WTC11 (cell line): ENCODE measurements around the gene PICALM. TPM values are rescaled to one million over a fixed set of nuclear protein-coding genes. Genes with fewer than 3 reads are reported as not detected.

Source experiments
- ATAC-seq: fragments of 200-7000 bp; cut with Tn5 transposase; 2 replicates; pipeline ENCODE4 v1.10.0; 2021; ENCODE audit warnings: mild to moderate bottlenecking, moderate library complexity
- CTCF ChIA-PET: fragments of 300-600 bp; sonication (Branson Sonifier 250); formaldehyde crosslinking; loops from one replicate; lab custom pipeline; 2021; ENCODE audit warnings: antibody characterized with exemption; lab: Charles Lee
- POLR2A ChIA-PET: fragments of 350-600 bp; sonication (Branson Sonifier 250); formaldehyde crosslinking; loops from one replicate; lab custom pipeline; 2021; ENCODE audit warnings: antibody characterized with exemption; lab: Charles Lee
- DNase-seq: peaks from one replicate; pipeline ENCODE4 v3.0.0; 2021; ENCODE audit warnings: low spot score
- H3K27ac Mint-ChIP-seq: 2 replicates; pipeline ENCODE4 v1.8.0; 2021; ENCODE audit warnings: mixed read lengths
- H3K27me3 Mint-ChIP-seq: 2 replicates; pipeline ENCODE4 v1.8.0; 2021; ENCODE audit warnings: low read depth, mild to moderate bottlenecking, moderate library complexity, mixed read lengths
- H3K36me3 Mint-ChIP-seq: 2 replicates; pipeline ENCODE4 v1.8.0; 2021; ENCODE audit warnings: mixed read lengths
- H3K4me1 Mint-ChIP-seq: 2 replicates; pipeline ENCODE4 v1.8.0; 2022; ENCODE audit warnings: mixed read lengths
- H3K4me3 Mint-ChIP-seq: 2 replicates; pipeline ENCODE4 v1.8.0; 2021; ENCODE audit warnings: mild to moderate bottlenecking, moderate library complexity, mixed read lengths
- H3K9me3 Mint-ChIP-seq: 2 replicates; pipeline ENCODE4 v1.8.0; 2021; ENCODE audit warnings: mixed read lengths
- ATF1 ChIP-seq: sonication (generic); formaldehyde crosslinking; IDR thresholded peaks from 2 replicates; pipeline ENCODE4 v1.8.1; 2023; ENCODE audit warnings: mild to moderate bottlenecking, moderate library complexity, missing genetic modification reagents
- HMGA2 ChIP-seq: fragments of 250-450 bp; sonication (Bioruptor Pico); IDR thresholded peaks from 2 replicates; pipeline ENCODE4 v1.4.0; 2021; ENCODE audit warnings: mild to moderate bottlenecking, moderate library complexity
- JAZF1 ChIP-seq: fragments of 250-450 bp; sonication (Bioruptor Pico); IDR thresholded peaks from 2 replicates; pipeline ENCODE4 v1.9.0; 2021; ENCODE audit warnings: moderate library complexity, mild to moderate bottlenecking, inconsistent platforms
- NFATC4 ChIP-seq: fragments of 250-450 bp; sonication (Bioruptor Pico); IDR thresholded peaks from 2 replicates; pipeline ENCODE4 v1.9.0; 2021; ENCODE audit warnings: mild to moderate bottlenecking
- OVOL2 ChIP-seq: fragments of 250-450 bp; sonication (Bioruptor Pico); IDR thresholded peaks from 2 replicates; pipeline ENCODE4 v1.9.0; 2021; ENCODE audit warnings: mild to moderate bottlenecking, borderline replicate concordance
- SOX15 ChIP-seq: fragments of 250-450 bp; sonication (Bioruptor Pico); IDR thresholded peaks from 2 replicates; pipeline ENCODE4 v1.9.0; 2021; ENCODE audit warnings: mild to moderate bottlenecking
- TEAD4 ChIP-seq: sonication (generic); formaldehyde crosslinking; IDR thresholded peaks from 2 replicates; pipeline ENCODE4 v1.8.0; 2022; ENCODE audit warnings: mild to moderate bottlenecking, missing genetic modification reagents
- ZBTB21 ChIP-seq: sonication (generic); formaldehyde crosslinking; IDR thresholded peaks from 2 replicates; pipeline ENCODE4 v1.8.1; 2023; ENCODE audit warnings: mild to moderate bottlenecking, missing genetic modification reagents, borderline replicate concordance
- ZNF317 ChIP-seq: sonication (generic); formaldehyde crosslinking; IDR thresholded peaks from 2 replicates; pipeline ENCODE4 v1.8.1; 2023; ENCODE audit warnings: low read depth, mild to moderate bottlenecking, moderate library complexity, missing genetic modification reagents, borderline replicate concordance
- ZNF416 ChIP-seq: fragments of 250-450 bp; sonication (Bioruptor Pico); IDR thresholded peaks from 2 replicates; pipeline ENCODE4 v1.9.0; 2021; ENCODE audit warnings: mild to moderate bottlenecking, inconsistent platforms
- total RNA-seq: library from RNA; stranded (reverse); gene quantifications from 3 replicates; pipeline ENCODE4 v1.2.3, GENCODE V29; 2021
- TF ChIP-seq, protein P1 (sequence below): sonication (generic); formaldehyde crosslinking; IDR thresholded peaks from 2 replicates; pipeline ENCODE4 v1.8.1; 2023; ENCODE audit warnings: mild to moderate bottlenecking, missing genetic modification reagents
- TF ChIP-seq, protein P2 (sequence below): sonication (generic); formaldehyde crosslinking; conservative IDR thresholded peaks from 2 replicates; pipeline ENCODE4 v1.8.1; 2023; ENCODE audit warnings: mild to moderate bottlenecking, low read depth, missing genetic modification reagents, moderate library complexity
- TF ChIP-seq, protein P3 (sequence below): sonication (generic); formaldehyde crosslinking; IDR thresholded peaks from 2 replicates; pipeline ENCODE4 v1.8.0; 2023; ENCODE audit warnings: mild to moderate bottlenecking, missing genetic modification reagents
- TF ChIP-seq, protein P4 (sequence below): sonication (generic); formaldehyde crosslinking; IDR thresholded peaks from 2 replicates; pipeline ENCODE4 v1.8.1; 2023; ENCODE audit warnings: mild to moderate bottlenecking, moderate library complexity, missing genetic modification reagents
- TF ChIP-seq, protein P5 (sequence below): sonication (generic); formaldehyde crosslinking; IDR thresholded peaks from 2 replicates; pipeline ENCODE4 v1.8.1; 2023; ENCODE audit warnings: mild to moderate bottlenecking, missing genetic modification reagents, moderate library complexity
- TF ChIP-seq, protein P6 (sequence below): sonication (generic); formaldehyde crosslinking; IDR thresholded peaks from 2 replicates; pipeline ENCODE4 v1.8.1; 2022; ENCODE audit warnings: low read depth, mild to moderate bottlenecking, moderate library complexity, missing genetic modification reagents, borderline replicate concordance
- TF ChIP-seq, protein P7 (sequence below): sonication (generic); formaldehyde crosslinking; IDR thresholded peaks from 2 replicates; pipeline ENCODE4 v1.8.1; 2022; ENCODE audit warnings: low read depth, missing genetic modification reagents, borderline replicate concordance

The PICALM gene
- total RNA-seq, 1 experiment from 2014 or later = 69.9 TPM

DNA sequence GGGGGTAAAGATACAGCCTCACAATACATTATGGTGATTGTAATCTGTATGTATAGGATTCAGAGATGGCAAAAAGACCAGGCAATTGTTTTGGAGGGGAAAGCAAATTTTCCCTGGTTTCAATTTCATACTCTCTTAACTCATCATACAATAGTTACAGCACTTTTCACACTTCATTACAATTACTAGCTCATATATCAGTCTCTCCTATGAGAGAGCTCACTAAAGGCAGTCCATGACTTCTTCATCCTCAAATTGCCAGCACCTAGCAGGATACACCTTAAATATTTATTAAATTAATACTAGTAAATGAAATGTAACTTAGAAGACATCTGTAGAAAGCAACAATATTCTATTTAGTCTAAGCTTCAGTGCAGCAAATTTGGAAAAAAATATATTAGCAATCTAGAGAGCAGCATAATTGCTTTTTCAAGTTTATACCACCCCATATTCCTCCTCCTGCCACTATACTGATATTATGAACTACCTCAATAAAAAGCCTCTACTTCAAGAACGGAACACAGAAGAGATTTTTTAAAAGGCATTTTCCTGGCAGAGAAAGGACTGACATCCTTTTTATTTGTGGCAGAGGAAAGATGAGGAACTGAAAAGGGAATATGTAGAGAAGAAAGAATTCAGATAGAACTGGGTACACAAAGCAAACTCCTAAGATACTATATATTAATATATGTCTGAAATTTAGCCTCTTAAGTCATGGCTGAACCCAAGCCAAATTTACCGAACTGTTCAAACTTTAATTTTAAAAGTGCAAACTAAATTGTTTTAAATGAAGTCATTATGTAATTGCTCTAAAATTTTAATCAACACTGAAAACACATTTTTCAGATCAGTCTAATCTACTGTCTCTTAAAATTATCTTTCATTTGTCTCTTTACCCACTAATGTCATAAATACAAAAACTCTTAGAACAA, 27.7 kb downstream of the PICALM start:
- POLR2A ChIA-PET = interaction anchor here (1.0 to 1.5 kb wide), 2 partner anchors 26 to 152 kb away, joined by 3 to 4 read pairs; no protein-coding TSS in a partner anchor
- Mint-ChIP-seq H3K27me3 (no peaks in the 10 kb centered on the region), H3K4me1 (peaks cover 42% of the 10 kb centered on the region), H3K9me3 (no peaks in the 10 kb centered on the region), H3K36me3 (no peaks in the 10 kb centered on the region), H3K27ac (peak overlapping the region; percentile 74), H3K4me3 (no peak overlapping the region)
- ATAC-seq = no peak
- CTCF ChIA-PET = interaction anchor here (0.5 to 3.8 kb wide), 33 partner anchors 8 to 826 kb away, joined by 3 to 46 read pairs (median 5); partner anchors contain the start of genes CCDC83 and PICALM
- no peak for TF ChIP-seq ATF1 (CRISPR knock-in tag)
- TF ChIP-seq, protein P1, sequence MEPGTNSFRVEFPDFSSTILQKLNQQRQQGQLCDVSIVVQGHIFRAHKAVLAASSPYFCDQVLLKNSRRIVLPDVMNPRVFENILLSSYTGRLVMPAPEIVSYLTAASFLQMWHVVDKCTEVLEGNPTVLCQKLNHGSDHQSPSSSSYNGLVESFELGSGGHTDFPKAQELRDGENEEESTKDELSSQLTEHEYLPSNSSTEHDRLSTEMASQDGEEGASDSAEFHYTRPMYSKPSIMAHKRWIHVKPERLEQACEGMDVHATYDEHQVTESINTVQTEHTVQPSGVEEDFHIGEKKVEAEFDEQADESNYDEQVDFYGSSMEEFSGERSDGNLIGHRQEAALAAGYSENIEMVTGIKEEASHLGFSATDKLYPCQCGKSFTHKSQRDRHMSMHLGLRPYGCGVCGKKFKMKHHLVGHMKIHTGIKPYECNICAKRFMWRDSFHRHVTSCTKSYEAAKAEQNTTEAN = no peak
- no peak for DNase-seq

DNA sequence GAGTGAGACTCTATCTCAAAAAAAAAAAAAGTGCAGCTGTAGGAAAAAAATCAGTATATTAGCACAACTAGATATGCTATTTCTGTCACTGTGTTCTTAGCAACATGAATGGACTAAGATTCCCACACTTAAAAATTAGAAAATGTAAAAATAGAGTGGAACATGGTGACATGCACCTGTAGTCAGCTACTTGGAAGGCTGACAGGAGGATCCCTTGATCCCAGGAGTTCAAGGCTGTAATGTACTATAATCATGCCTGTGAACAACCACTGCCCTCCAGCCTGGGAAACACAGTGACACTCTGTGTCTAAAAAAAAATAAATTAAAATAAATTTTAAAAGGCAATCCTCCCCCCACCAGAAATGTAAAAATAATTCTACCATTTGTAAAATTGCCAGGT, 29.8 kb downstream of the PICALM start:
- H3K27ac Mint-ChIP-seq = no peak overlapping the region
- ATAC-seq (no peak), DNase-seq (no peak)
- no peaks in the 10 kb centered on the region for H3K27me3 Mint-ChIP-seq
- CTCF ChIA-PET = interaction anchor here (0.7 to 1.1 kb wide), 2 partner anchors 8 to 154 kb away, joined by 4 to 6 read pairs; no protein-coding TSS in a partner anchor
- no peaks in the 10 kb centered on the region for H3K9me3 Mint-ChIP-seq
- H3K4me1 Mint-ChIP-seq = peaks cover 48% of the 10 kb centered on the region
- no peaks in the 10 kb centered on the region for H3K36me3 Mint-ChIP-seq
- TF ChIP-seq, protein P2, sequence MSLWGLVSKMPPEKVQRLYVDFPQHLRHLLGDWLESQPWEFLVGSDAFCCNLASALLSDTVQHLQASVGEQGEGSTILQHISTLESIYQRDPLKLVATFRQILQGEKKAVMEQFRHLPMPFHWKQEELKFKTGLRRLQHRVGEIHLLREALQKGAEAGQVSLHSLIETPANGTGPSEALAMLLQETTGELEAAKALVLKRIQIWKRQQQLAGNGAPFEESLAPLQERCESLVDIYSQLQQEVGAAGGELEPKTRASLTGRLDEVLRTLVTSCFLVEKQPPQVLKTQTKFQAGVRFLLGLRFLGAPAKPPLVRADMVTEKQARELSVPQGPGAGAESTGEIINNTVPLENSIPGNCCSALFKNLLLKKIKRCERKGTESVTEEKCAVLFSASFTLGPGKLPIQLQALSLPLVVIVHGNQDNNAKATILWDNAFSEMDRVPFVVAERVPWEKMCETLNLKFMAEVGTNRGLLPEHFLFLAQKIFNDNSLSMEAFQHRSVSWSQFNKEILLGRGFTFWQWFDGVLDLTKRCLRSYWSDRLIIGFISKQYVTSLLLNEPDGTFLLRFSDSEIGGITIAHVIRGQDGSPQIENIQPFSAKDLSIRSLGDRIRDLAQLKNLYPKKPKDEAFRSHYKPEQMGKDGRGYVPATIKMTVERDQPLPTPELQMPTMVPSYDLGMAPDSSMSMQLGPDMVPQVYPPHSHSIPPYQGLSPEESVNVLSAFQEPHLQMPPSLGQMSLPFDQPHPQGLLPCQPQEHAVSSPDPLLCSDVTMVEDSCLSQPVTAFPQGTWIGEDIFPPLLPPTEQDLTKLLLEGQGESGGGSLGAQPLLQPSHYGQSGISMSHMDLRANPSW (CRISPR knock-in tag) = no peak
- TF ChIP-seq ZBTB21 (no peak), SOX15 (CRISPR knock-in tag) (no peak), HMGA2 (no peak), NFATC4 (CRISPR knock-in tag) (no peak), OVOL2 (CRISPR knock-in tag) (no peak), ZNF317 (CRISPR knock-in tag) (no peak), ZNF416 (CRISPR knock-in tag) (no peak), TEAD4 (no peak), JAZF1 (CRISPR knock-in tag) (no peak)
- TF ChIP-seq, protein P3, sequence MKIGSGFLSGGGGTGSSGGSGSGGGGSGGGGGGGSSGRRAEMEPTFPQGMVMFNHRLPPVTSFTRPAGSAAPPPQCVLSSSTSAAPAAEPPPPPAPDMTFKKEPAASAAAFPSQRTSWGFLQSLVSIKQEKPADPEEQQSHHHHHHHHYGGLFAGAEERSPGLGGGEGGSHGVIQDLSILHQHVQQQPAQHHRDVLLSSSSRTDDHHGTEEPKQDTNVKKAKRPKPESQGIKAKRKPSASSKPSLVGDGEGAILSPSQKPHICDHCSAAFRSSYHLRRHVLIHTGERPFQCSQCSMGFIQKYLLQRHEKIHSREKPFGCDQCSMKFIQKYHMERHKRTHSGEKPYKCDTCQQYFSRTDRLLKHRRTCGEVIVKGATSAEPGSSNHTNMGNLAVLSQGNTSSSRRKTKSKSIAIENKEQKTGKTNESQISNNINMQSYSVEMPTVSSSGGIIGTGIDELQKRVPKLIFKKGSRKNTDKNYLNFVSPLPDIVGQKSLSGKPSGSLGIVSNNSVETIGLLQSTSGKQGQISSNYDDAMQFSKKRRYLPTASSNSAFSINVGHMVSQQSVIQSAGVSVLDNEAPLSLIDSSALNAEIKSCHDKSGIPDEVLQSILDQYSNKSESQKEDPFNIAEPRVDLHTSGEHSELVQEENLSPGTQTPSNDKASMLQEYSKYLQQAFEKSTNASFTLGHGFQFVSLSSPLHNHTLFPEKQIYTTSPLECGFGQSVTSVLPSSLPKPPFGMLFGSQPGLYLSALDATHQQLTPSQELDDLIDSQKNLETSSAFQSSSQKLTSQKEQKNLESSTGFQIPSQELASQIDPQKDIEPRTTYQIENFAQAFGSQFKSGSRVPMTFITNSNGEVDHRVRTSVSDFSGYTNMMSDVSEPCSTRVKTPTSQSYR (CRISPR knock-in tag) = no peak
- TF ChIP-seq, protein P1 = no peak
- TF ChIP-seq, protein P4, sequence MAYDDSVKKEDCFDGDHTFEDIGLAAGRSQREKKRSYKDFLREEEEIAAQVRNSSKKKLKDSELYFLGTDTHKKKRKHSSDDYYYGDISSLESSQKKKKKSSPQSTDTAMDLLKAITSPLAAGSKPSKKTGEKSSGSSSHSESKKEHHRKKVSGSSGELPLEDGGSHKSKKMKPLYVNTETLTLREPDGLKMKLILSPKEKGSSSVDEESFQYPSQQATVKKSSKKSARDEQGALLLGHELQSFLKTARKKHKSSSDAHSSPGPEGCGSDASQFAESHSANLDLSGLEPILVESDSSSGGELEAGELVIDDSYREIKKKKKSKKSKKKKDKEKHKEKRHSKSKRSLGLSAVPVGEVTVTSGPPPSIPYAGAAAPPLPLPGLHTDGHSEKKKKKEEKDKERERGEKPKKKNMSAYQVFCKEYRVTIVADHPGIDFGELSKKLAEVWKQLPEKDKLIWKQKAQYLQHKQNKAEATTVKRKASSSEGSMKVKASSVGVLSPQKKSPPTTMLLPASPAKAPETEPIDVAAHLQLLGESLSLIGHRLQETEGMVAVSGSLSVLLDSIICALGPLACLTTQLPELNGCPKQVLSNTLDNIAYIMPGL (CRISPR knock-in tag) = no peak
- TF ChIP-seq, protein P5, sequence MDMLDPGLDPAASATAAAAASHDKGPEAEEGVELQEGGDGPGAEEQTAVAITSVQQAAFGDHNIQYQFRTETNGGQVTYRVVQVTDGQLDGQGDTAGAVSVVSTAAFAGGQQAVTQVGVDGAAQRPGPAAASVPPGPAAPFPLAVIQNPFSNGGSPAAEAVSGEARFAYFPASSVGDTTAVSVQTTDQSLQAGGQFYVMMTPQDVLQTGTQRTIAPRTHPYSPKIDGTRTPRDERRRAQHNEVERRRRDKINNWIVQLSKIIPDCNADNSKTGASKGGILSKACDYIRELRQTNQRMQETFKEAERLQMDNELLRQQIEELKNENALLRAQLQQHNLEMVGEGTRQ (CRISPR knock-in tag) = no peak
- TF ChIP-seq, protein P6, sequence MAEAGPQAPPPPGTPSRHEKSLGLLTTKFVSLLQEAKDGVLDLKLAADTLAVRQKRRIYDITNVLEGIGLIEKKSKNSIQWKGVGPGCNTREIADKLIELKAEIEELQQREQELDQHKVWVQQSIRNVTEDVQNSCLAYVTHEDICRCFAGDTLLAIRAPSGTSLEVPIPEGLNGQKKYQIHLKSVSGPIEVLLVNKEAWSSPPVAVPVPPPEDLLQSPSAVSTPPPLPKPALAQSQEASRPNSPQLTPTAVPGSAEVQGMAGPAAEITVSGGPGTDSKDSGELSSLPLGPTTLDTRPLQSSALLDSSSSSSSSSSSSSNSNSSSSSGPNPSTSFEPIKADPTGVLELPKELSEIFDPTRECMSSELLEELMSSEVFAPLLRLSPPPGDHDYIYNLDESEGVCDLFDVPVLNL = no peak
- TF ChIP-seq, protein P7, sequence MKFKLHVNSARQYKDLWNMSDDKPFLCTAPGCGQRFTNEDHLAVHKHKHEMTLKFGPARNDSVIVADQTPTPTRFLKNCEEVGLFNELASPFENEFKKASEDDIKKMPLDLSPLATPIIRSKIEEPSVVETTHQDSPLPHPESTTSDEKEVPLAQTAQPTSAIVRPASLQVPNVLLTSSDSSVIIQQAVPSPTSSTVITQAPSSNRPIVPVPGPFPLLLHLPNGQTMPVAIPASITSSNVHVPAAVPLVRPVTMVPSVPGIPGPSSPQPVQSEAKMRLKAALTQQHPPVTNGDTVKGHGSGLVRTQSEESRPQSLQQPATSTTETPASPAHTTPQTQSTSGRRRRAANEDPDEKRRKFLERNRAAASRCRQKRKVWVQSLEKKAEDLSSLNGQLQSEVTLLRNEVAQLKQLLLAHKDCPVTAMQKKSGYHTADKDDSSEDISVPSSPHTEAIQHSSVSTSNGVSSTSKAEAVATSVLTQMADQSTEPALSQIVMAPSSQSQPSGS = no peak
- H3K4me3 Mint-ChIP-seq = no peak overlapping the region
- POLR2A ChIA-PET = no interaction called here
